ENCODE measurements around the gene TOP3B.
"Not testable (repeated sequence)": the region's sequence is repeated elsewhere in the genome, so short reads cannot be mapped to it uniquely, and the experiment has no call there.

TOP3B gene

DNA sequence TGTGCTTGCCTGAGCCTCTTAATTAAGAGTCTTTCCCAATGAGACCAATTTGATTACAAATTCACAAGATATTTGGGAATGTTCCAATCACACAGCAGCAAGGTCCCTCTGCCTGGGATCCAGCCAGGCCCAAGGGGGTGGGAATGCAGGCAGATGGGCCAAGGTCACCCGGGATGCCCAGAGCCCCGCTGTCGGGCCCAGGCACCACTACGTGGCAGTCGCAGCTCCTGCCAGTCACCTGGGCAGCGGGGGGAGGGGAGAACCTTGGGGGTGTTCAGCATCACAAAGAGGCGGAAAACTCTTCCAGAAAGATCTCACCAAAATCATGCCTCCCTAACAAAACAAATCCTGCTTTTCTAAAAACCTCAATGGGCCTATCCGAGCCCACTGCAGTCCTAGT lies 60.9 kb downstream of the TOP3B start:
- no peak for DNase-seq

DNA sequence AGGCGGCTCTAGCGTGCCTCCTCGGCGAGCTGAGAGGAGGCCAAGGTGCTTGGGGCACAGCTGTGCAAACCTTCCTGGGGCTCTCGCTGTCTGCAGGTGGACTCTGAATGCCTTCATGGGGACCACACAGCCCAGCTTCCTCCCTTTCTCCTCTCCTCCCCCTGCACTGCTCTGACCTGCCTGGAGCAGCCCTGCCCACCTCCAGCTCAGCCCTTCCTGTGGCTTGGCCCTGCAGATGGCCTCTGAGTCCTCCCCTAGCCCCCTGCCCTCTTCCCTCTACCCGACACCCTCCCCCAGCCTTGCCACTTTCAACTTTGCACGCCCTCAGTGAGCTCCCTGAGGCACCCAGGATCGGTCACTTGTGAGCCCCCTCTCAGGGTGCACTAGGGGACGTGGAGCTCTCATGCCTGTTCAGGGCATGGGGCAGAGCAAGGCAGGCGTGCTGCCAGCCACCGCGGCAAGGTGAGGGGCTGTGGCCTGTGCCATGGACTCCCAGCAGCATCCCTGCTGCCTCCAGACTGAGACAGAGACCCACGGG lies 61.3 kb downstream of the TOP3B start:
- no peak for DNase-seq

DNA sequence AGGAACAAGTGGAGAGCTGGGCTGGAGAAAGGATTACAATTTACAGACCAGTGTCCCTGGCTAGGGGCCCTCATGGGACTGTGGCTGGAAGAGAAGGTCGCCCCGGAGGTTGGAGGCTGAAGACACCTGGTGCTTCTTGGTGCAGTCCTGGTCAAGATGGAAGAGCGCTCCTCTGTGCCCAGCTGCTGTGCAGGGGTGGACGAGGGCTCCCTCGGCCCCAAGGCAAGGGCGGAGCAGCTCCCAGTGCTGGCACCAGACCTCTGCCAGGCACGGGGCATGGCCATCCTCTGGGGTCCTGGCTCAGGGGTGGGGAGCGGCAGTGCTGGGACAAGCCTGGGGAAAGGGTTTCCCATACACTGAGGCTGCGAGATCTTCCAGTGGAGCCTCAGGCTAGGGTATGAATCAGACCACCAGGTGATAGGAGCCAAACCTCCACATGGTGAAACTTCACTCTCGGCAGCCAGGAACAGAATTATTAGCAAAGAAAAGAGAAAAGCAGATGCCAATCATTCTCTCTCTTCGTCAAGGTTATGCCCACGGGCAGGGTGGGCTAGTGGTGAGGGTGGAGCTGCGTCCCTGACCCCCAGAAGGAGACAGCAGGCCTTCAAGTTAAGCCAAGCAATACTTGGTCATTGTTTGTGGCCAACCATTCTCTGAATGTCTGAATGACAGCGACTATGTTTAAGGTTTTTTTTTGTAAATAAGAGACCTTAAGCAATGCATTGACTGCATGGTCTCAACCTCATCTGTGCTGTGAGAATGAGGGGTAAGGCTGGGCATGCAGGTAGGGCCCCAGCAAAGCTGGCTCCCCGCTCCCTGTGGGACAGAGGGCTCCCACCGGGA lies 62.0 kb downstream of the TOP3B start:
- DNase-seq, result no peak

GRCh38 chr22:21919526-21920307 lies 62.9 kb downstream of the TOP3B start:
- DNase-seq, result no peak

- no peak for DNase-seq
Measured at GRCh38 chr22:21918466-21919185, 64.0 kb downstream of the TOP3B start.

DNA sequence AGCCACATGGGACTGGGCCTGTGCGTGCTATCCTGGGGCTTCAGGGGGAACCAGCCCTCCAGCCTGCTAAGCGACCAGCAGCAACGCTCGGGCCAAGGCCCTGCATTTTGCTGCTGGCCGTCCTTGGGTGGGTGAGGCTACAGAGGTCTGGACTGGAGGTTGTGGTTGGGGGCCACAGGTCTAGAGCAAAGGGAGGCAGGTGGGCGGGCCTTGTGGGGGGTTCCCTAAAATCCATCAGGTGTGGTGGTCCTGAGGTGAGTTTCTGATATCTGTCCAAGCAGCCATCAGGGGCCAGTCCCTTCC lies 64.7 kb downstream of the TOP3B start:
- no peak for DNase-seq

- DNase-seq, result no peak
Measured at GRCh38 chr22:21917181-21917958, 65.2 kb downstream of the TOP3B start.

DNA sequence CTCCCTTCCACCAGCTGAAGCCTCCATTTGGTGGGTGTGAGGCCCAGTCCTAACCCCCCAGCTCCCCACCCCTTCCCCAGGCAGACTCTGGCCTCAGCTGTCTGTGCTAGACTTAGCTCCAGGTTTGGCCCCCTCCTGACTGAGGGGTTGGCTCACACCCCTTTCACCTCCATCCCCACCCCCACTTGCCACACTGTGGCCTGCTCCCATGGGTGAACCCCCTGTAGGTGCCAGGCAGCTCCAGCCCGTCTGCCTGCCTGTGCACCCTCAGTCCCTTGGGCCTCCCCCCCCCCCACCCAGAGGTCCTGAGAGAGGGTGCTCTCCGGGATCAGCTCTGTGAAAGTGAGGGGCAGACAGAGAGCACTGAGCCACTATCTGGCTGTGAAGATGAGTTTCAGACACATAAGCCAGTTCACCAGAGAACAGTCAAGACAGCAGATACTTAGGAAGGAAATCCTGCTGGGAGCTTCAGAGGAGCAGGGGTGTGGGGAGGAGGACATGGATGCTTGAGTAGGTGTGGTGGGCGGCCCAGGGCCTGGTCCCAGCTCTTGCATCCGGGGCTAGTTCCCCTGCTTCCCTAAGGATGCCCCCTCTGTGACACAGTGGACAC lies 66.2 kb downstream of the TOP3B start:
- no peak for DNase-seq

DNA sequence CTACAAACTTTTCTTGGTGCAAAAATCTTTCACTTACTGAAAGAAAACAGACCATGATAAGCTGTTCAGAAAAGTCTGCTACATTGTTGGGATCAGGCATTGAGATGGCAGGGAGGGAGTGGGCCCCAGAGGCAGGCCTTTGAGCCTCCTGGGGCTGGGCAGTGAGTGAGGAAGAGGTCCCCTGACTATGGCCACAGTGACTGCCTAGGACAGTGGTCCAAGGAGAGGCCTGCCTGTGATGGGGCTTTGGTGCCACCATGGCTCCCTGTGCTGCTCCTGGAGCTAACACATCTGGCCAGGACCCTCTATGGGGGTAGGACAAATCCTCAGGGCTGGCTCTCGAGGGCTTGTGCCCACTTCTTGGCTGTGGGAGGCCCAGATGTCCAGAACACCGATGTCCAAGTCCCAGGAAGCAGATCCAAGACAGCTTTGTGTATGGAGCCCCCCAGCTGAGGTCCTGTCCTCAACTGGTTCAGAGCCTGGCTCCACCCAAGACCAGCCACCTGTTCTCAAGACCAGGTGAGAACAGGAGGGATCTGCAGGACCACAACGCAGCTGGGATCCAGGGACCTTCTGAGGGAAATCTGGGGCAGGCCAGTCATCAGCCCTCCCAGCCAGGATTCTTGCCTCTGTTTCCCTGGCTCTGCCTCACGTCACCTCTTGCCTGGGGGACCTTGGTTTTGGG lies 66.8 kb downstream of the TOP3B start:
- no peak for DNase-seq

DNA sequence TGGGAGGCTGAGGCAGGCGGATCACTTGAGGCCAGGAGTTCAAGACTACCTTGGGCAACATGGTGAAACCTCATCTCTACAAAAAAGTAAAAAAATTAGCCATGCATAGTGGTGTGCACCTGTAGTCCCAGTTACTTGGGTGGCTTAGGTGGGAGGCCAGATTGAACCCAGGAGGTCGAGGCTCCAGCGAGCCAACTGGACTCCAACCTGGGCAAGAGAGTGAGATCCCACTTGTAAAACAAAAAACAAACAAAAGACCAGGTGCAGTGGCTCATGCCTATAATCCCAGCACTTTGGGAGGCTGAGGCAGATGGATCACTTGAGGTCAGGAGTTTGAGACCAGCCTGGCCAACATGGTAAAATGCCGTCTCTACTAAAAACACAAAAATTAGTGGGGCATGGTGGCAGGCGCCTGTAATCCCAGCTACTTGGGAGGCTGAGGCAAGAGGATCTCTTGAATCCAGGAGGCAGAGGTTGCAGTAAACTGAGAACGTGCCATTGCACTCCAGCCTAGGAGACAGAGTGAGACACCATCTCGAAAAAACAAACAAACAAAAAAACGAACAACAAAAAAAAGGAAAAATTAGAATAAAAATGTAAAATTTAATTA lies 68.4 kb downstream of the TOP3B start:
- not testable (repeated sequence) for DNase-seq

DNA sequence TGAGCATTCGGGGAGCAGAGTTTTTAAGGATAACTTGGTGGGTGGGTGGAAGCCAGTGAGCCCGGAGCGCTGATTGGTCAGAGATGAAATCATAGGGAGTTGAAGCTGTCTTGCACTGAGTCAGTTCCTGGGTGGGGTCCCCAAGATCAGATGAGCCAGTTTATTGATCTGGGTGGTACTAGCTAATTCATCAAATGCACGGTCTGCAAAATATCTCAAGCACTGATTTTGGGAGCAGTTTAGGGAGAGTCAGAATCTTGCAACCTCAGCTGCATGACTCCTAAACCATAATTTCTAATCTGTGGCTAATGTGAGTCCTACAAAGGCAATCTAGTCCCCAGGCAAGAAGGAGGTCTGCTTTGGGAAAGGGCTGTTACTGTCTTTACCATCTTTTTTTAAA lies 72.2 kb downstream of the TOP3B start:
- DNase-seq, result not testable (repeated sequence)

GRCh38 chr22:21909871-21910270 lies 72.7 kb downstream of the TOP3B start:
- DNase-seq, result no peak

GRCh38 chr22:21907638-21908522 lies 74.7 kb downstream of the TOP3B start:
- DNase-seq, result no peak
